NAMALWA (cell line): ENCODE results near the gene HNRNPR.
A peak's percentile ranks its signal among the peaks of the same experiment; 100 is the strongest.

Experiments used
- DNase-seq: peaks from one replicate; pipeline ENCODE4 v3.0.0-alpha.2; 2015; ENCODE audit warnings: low spot score

Gene HNRNPR

GRCh38 chr1:23368562-23369334, 24.7 kb upstream of the HNRNPR start:
- peak; percentile 96 for DNase-seq

GRCh38 chr1:23367791-23368561, 23.9 kb upstream of the HNRNPR start:
- peak; percentile 99 for DNase-seq

GRCh38 chr1:23367451-23367790, 23.3 kb upstream of the HNRNPR start:
- no peak for DNase-seq

GRCh38 chr1:23366598-23366997, 22.5 kb upstream of the HNRNPR start:
- DNase-seq: no peak

GRCh38 chr1:23366146-23366545, 22.1 kb upstream of the HNRNPR start:
- no peak for DNase-seq

GRCh38 chr1:23362218-23362713, 18.2 kb upstream of the HNRNPR start:
- DNase-seq: peak; percentile 20

- no peak for DNase-seq
Observed at GRCh38 chr1:23358310-23358875, 14.3 kb upstream of the HNRNPR start.

- DNase-seq: no peak
Observed at GRCh38 chr1:23357138-23357908, 13.2 kb upstream of the HNRNPR start.

GRCh38 chr1:23356471-23357137, 12.5 kb upstream of the HNRNPR start:
- no peak for DNase-seq

GRCh38 chr1:23354245-23354644, 10.2 kb upstream of the HNRNPR start:
- DNase-seq: peak; percentile 46

- no peak for DNase-seq
Observed at GRCh38 chr1:23352096-23352695, 8.1 kb upstream of the HNRNPR start.

GRCh38 chr1:23345920-23346319, 1.8 kb upstream of the HNRNPR start:
- no peak for DNase-seq

- DNase-seq: no peak
Observed at GRCh38 chr1:23344987-23345472, 946 bp upstream of the HNRNPR start.

- DNase-seq: peak; percentile 64
Observed at GRCh38 chr1:23343221-23344110, 618 bp downstream of the HNRNPR start.

GRCh38 chr1:23341931-23342692, 2.0 kb downstream of the HNRNPR start:
- DNase-seq: peak; percentile 46

- no peak for DNase-seq
Observed at GRCh38 chr1:23339632-23340031, 4.5 kb downstream of the HNRNPR start.

- DNase-seq: no peak
Observed at GRCh38 chr1:23337869-23338268, 6.2 kb downstream of the HNRNPR start.

GRCh38 chr1:23331713-23332112, 12.4 kb downstream of the HNRNPR start:
- no peak for DNase-seq

- no peak for DNase-seq
Observed at GRCh38 chr1:23330846-23331245, 13.2 kb downstream of the HNRNPR start.
